CD14-positive monocyte (primary cell): ENCODE measurements around the gene GSK3A. TPM values are rescaled to one million over a fixed set of nuclear protein-coding genes. Genes with fewer than 3 reads are reported as not detected.

Source experiments
- DNase-seq, 3 donors: peaks; one replicate each; pipeline ENCODE4 v3.0.0-alpha.2; 2011 to 2022
- H2AFZ ChIP-seq: 2 replicates; pipeline ENCODE4 v1.6.0; 2012; ENCODE audit warnings: mild to moderate bottlenecking, low read depth, low read length, inconsistent platforms; ENCODE audit not compliant: insufficient read depth, poor library complexity, severe bottlenecking
- H3K27ac ChIP-seq, 2 donors: 1 replicate in 1 of 2; 2 replicates in 1 of 2; pipeline ENCODE4 v1.5.1; 2012 to 2013; ENCODE audit warnings: low read length in 2 of 2, control low read depth in 1 of 2, inconsistent platforms in 1 of 2, low read depth in 1 of 2, mild to moderate bottlenecking in 1 of 2
- H3K27me3 ChIP-seq, 2 donors: one replicate each; pipeline versions ENCODE4 v1.6.0 to v1.6.1; 2011 to 2013; ENCODE audit warnings: low read length in 2 of 2; ENCODE audit not compliant: control insufficient read depth in 2 of 2, insufficient read depth in 2 of 2
- H3K36me3 ChIP-seq, 2 donors: replicated peaks in 1 of 2; 1 replicate in 1 of 2; 2 replicates in 1 of 2; pipeline versions ENCODE4 v1.5.1 to v1.6.1; 2012 to 2013; ENCODE audit warnings: low read length in 2 of 2, control low read depth in 1 of 2, inconsistent platforms in 1 of 2, mild to moderate bottlenecking in 1 of 2; ENCODE audit not compliant: insufficient read depth in 2 of 2, control insufficient read depth in 1 of 2
- H3K4me1 ChIP-seq, 2 donors: 1 replicate in 1 of 2; 2 replicates in 1 of 2; pipeline versions ENCODE4 v1.5.1 to v1.6.1; 2012 to 2013; ENCODE audit warnings: low read length in 2 of 2, control low read depth in 1 of 2, inconsistent platforms in 1 of 2, mild to moderate bottlenecking in 1 of 2, moderate library complexity in 1 of 2; ENCODE audit not compliant: insufficient read depth in 2 of 2, control insufficient read depth in 1 of 2
- H3K4me2 ChIP-seq: replicated peaks from 2 replicates; pipeline ENCODE3; 2012; ENCODE audit warnings: low read length, moderate library complexity, mild to moderate bottlenecking; ENCODE audit not compliant: poor library complexity, severe bottlenecking; ENCODE audit errors: extremely low read depth
- H3K4me3 ChIP-seq, 3 experiments: fragments of 200-600 bp in 1 of 3; sonication (generic) in 1 of 3; replicated peaks in 1 of 3; 1 replicate in 2 of 3; 2 replicates in 1 of 3; pipeline ENCODE4 v1.5.1; 2011 to 2013; ENCODE audit warnings: low read length in 3 of 3, mild to moderate bottlenecking in 3 of 3, control low read depth in 2 of 3, low read depth in 2 of 3, inconsistent platforms in 1 of 3, moderate library complexity in 1 of 3
- H3K79me2 ChIP-seq: 2 replicates; pipeline ENCODE4 v1.6.0; 2012; ENCODE audit warnings: mild to moderate bottlenecking, control low read depth, inconsistent platforms, low read length, moderate library complexity; ENCODE audit not compliant: insufficient read depth
- H3K9ac ChIP-seq: 2 replicates; pipeline ENCODE4 v1.6.0; 2017; ENCODE audit warnings: low read length, mild to moderate bottlenecking; ENCODE audit not compliant: insufficient read depth, poor library complexity, severe bottlenecking
- H3K9me3 ChIP-seq, 2 donors: replicated peaks in 1 of 2; 1 replicate in 1 of 2; 2 replicates in 1 of 2; pipeline versions ENCODE4 v1.5.1 to v1.6.1; 2012 to 2013; ENCODE audit warnings: low read length in 2 of 2, control low read depth in 1 of 2; ENCODE audit not compliant: control insufficient read depth in 1 of 2, insufficient read depth in 1 of 2
- H4K20me1 ChIP-seq: 2 replicates; pipeline ENCODE4 v1.6.0; 2012; ENCODE audit warnings: mild to moderate bottlenecking, low read length, control low read depth, moderate library complexity; ENCODE audit not compliant: insufficient read depth
- H3K27ac Mint-ChIP-seq, 7 donors: one replicate each; pipeline ENCODE4 v1.8.0; 2020; ENCODE audit warnings: mild to moderate bottlenecking in 7 of 7, mixed read lengths in 7 of 7, moderate library complexity in 6 of 7, inconsistent platforms in 2 of 7
- H3K27me3 Mint-ChIP-seq, 3 donors: one replicate each; pipeline ENCODE4 v1.8.0; 2021 to 2022; ENCODE audit warnings: low read depth in 3 of 3, mild to moderate bottlenecking in 3 of 3, mixed read lengths in 3 of 3, moderate library complexity in 3 of 3, inconsistent platforms in 1 of 3
- H3K36me3 Mint-ChIP-seq, 2 donors: one replicate each; pipeline ENCODE4 v1.8.0; 2020; ENCODE audit warnings: mixed read lengths in 2 of 2, inconsistent platforms in 1 of 2, mild to moderate bottlenecking in 1 of 2
- H3K4me1 Mint-ChIP-seq: one replicate; pipeline ENCODE4 v1.8.0; 2020; ENCODE audit warnings: mild to moderate bottlenecking, mixed read lengths
- H3K4me3 Mint-ChIP-seq, 2 donors: one replicate each; pipeline ENCODE4 v1.8.0; 2020; ENCODE audit warnings: mild to moderate bottlenecking in 2 of 2, mixed read lengths in 2 of 2, moderate library complexity in 1 of 2
- H3K9me3 Mint-ChIP-seq, 7 donors: one replicate each; pipeline ENCODE4 v1.8.0; 2020 to 2022; ENCODE audit warnings: mixed read lengths in 7 of 7, mild to moderate bottlenecking in 6 of 7, moderate library complexity in 6 of 7, inconsistent platforms in 2 of 7
- WGBS: methylation state at CpG from one replicate; pipeline ENCODE4 v1.1.5; 2013; ENCODE audit warnings: missing lambda C conversion rate; ENCODE audit not compliant: insufficient coverage; 5-methylcytosine and 5-hydroxymethylcytosine counted together
- intact Hi-C, 2 donors: fragments of 100-400 bp; cut with micrococcal nuclease; formaldehyde crosslinking; loops; one replicate each; pipeline versions ENCODE4 v1.15.0 to v1.15.1; 2023
- polyA plus RNA-seq, 3 donors: library from polyadenylated mRNA; depleted of rRNA in 1 of 3; unstranded in 2 of 3; stranded (reverse) in 1 of 3; fragments of 300-500 nt in 2 of 3; fragments of >200 nt in 1 of 3; fragmentation: Illumina TruSeq in 2 of 3; gene quantifications; 1 replicate in 2 of 3; 2 replicates in 1 of 3; pipeline ENCODE4 v1.2.3, GENCODE V29; 2012 to 2021
- TF ChIP-seq, protein P1 (sequence below): fragments of 200-600 bp; IDR thresholded peaks from one replicate; pipeline ENCODE4 v1.8.0; 2022; ENCODE audit warnings: antibody characterized with exemption, mild to moderate bottlenecking

Gene GSK3A
- polyA plus RNA-seq, 3 donors: 12.3 to 47.2 (median 14.9) TPM

DNA sequence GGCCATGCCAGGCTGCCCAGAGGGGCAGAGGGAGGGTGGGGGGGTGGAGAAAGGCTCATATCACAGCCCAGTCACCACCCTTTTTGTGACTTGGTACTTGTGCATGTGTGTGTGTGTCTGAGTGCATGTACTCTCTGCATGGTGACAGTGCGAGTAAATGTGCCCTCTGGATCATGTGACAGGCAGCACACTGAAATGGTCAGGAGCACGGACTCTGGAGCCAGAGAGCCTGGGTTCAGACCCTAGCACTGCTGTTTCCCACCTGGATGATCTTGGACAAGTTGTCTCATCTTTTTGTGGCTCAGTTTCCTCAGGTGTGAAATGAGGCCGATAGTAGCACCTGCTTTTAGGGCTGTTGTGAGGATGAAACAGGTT lies 28.6 kb upstream of the GSK3A start:
- peak in 1 of 3 donors; percentile 47 for DNase-seq
- H2AFZ ChIP-seq: no peak overlapping the region
- intact Hi-C loops: no loop called here
- TF ChIP-seq, protein P1, sequence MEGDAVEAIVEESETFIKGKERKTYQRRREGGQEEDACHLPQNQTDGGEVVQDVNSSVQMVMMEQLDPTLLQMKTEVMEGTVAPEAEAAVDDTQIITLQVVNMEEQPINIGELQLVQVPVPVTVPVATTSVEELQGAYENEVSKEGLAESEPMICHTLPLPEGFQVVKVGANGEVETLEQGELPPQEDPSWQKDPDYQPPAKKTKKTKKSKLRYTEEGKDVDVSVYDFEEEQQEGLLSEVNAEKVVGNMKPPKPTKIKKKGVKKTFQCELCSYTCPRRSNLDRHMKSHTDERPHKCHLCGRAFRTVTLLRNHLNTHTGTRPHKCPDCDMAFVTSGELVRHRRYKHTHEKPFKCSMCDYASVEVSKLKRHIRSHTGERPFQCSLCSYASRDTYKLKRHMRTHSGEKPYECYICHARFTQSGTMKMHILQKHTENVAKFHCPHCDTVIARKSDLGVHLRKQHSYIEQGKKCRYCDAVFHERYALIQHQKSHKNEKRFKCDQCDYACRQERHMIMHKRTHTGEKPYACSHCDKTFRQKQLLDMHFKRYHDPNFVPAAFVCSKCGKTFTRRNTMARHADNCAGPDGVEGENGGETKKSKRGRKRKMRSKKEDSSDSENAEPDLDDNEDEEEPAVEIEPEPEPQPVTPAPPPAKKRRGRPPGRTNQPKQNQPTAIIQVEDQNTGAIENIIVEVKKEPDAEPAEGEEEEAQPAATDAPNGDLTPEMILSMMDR: no peak
- no peaks in the 10 kb centered on the region for H3K27me3 ChIP-seq
- peaks cover 0 to 2% (median 0%) of the 10 kb centered on the region in 7 donors for H3K9me3 Mint-ChIP-seq
- H3K27me3 Mint-ChIP-seq: peaks cover 0 to 5% (median 0%) of the 10 kb centered on the region in 3 donors
- peaks cover 36 to 40% of the 10 kb centered on the region in 2 donors for H3K36me3 ChIP-seq
- H3K79me2 ChIP-seq: peaks cover 63% of the 10 kb centered on the region
- peaks cover 29% of the 10 kb centered on the region for H4K20me1 ChIP-seq
- H3K4me2 ChIP-seq: peak overlapping the region; percentile 80
- no peaks in the 10 kb centered on the region for H3K9me3 ChIP-seq
- H3K4me3 ChIP-seq: peak overlapping the region; percentile 65 to 88 (median 73)
- H3K9ac ChIP-seq: peak overlapping the region; percentile 78
- 52% methylated on average over 3 of the region's 3 CpGs for WGBS
- H3K4me1 Mint-ChIP-seq: peaks cover 43% of the 10 kb centered on the region
- H3K27ac ChIP-seq: peak overlapping the region; percentile 90 to 95
- peaks cover 29 to 42% of the 10 kb centered on the region in 2 donors for H3K36me3 Mint-ChIP-seq
- peaks cover 33 to 45% of the 10 kb centered on the region in 2 donors for H3K4me1 ChIP-seq
- H3K4me3 Mint-ChIP-seq: peak overlapping the region; percentile 59 to 72
- peak overlapping the region in 4 of 7 donors; percentile 98 to 99 (median 99) for H3K27ac Mint-ChIP-seq

DNA sequence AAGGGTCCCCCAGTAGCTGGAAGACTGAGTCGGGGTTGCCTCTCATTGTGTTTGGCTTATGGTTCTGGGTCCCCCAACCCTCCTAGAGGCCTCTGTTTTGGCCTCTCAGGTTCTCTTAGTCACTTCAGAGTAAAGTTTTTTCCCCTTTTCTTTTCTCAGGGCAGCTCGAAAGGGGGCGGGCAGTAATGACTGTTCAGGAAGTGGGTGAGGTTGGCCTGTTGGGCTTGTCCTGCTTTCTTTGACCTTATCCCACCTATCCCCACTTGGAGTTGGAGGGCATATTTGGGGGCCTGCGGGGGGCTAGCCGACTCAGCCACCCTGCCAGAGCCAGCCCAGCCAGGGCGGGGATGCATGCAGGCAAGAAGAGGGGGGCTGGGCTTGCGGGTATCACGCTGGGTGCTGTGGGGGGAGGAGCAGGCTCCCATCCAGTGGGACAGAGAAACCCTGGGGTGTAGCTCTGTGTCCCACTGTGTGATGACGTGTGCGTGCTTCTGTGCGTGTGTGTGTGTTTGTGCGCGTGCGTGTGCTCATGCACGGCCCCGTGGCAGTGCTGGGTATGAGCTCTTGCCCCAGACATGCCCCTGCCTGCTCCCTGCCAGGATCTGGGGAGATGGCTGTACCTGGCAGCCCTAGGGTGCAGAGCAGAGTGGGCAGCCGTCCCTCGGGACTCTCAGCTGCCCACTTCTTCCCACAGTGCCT lies 28.1 kb upstream of the GSK3A start:
- H3K9ac ChIP-seq: peak overlapping the region; percentile 78
- peaks cover 30 to 42% of the 10 kb centered on the region in 2 donors for H3K4me1 ChIP-seq
- H4K20me1 ChIP-seq: peaks cover 25% of the 10 kb centered on the region
- peak overlapping the region; percentile 90 to 95 for H3K27ac ChIP-seq
- H3K9me3 ChIP-seq: no peaks in the 10 kb centered on the region
- peaks cover 39% of the 10 kb centered on the region for H3K4me1 Mint-ChIP-seq
- H3K4me3 ChIP-seq: peak overlapping the region; percentile 65 to 88 (median 73)
- H3K4me2 ChIP-seq: peak overlapping the region; percentile 80
- H3K36me3 ChIP-seq: peaks cover 36% of the 10 kb centered on the region in 2 donors
- H2AFZ ChIP-seq: peak overlapping the region; percentile 26
- peak overlapping the region; percentile 84 to 95 for H3K4me3 Mint-ChIP-seq
- peak overlapping the region in 4 of 7 donors; percentile 98 to 99 (median 99) for H3K27ac Mint-ChIP-seq
- TF ChIP-seq, protein P1: no peak
- H3K27me3 Mint-ChIP-seq: peaks cover 0 to 5% (median 0%) of the 10 kb centered on the region in 3 donors
- WGBS: 0% methylated on average over 4 of the region's 18 CpGs
- H3K36me3 Mint-ChIP-seq: peaks cover 27 to 39% of the 10 kb centered on the region in 2 donors
- peaks cover 0 to 2% (median 0%) of the 10 kb centered on the region in 7 donors for H3K9me3 Mint-ChIP-seq
- peak; percentile 82 to 91 (median 84) for DNase-seq
- intact Hi-C loops: no loop called here
- H3K27me3 ChIP-seq: no peaks in the 10 kb centered on the region
- peaks cover 59% of the 10 kb centered on the region for H3K79me2 ChIP-seq
